GM12874 (cell line): Measurements from ENCODE around the gene MIEF2.

Experiments
- CTCF ChIP-seq: IDR thresholded peaks from 2 replicates; pipeline ENCODE4 v1.5.1; 2011; ENCODE audit warnings: low read depth, mild to moderate bottlenecking, control low read depth, low read length, moderate library complexity; ENCODE audit not compliant: insufficient read depth

The MIEF2 gene

GRCh38 chr17:18238299-18238698 lies 22.2 kb upstream of the MIEF2 start:
- no peak for TF ChIP-seq CTCF

GRCh38 chr17:18240449-18240848 lies 20.0 kb upstream of the MIEF2 start:
- no peak for TF ChIP-seq CTCF

- no peak for TF ChIP-seq CTCF
Measured at GRCh38 chr17:18241229-18241871, 19.1 kb upstream of the MIEF2 start.

- no peak for TF ChIP-seq CTCF
Measured at GRCh38 chr17:18245038-18245776, 15.3 kb upstream of the MIEF2 start.

- TF ChIP-seq CTCF = no peak
Measured at GRCh38 chr17:18246109-18246725, 14.2 kb upstream of the MIEF2 start.

GRCh38 chr17:18246880-18247612 lies 13.4 kb upstream of the MIEF2 start:
- no peak for TF ChIP-seq CTCF

- no peak for TF ChIP-seq CTCF
Measured at GRCh38 chr17:18247613-18248001, 12.9 kb upstream of the MIEF2 start.
